ENCODE data around the gene TMOD2.

TMOD2 gene

GRCh38 chr15:51828621-51829375 is 77.4 kb downstream of the TMOD2 start:
- DNase-seq = no peak

DNA sequence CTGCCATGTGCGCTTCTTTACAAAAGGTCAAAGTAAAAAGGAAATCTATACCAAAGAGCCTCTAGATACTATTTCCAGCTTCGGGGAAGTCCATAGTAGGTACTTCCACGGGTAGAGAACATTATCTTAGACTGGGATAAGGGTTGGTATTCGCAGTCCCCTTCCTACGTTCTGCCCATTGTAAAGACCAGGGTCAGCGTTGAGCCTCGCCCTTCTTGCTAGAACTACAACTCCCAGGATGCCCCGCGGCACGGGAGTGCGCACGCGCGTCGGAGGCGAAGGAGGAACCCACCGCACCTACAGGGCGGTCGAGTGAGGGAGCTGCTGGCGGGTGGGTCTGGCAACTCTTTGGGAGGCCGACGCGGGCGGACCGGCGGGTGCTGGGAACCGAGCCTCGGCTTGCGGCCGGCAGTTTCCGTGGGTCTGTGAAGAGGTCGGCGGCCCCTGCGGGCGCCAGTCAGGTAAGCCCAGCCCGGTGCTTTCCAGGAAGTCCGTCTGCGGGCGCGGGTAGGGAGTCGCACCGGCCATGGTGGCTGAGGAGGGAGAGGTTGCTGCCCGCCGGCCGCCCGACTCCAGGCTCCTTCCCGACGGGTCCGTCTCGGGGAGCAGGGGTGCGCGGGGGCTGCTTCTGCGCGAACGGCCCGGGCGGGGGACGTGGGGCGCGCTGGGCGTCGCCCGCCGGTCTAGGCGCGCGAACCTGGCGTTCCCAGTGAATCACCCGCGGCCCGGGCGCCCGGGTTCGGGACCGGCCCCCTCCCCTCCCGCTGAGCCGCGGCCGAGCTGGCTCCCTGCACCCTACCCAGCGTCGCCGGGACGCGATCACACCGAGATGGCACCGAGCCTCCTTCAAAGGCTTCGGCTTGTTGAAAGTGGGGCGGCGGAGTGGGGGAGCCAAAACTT is 78.2 kb downstream of the TMOD2 start, which contains the start of gene TMOD3:
TSS of gene TMOD3 (plus strand) at position 278 of the 900 bp plus-strand sequence. CDS start 33,232 bp downstream, outside the sequence.
- DNase-seq = peak; percentile 52

DNA sequence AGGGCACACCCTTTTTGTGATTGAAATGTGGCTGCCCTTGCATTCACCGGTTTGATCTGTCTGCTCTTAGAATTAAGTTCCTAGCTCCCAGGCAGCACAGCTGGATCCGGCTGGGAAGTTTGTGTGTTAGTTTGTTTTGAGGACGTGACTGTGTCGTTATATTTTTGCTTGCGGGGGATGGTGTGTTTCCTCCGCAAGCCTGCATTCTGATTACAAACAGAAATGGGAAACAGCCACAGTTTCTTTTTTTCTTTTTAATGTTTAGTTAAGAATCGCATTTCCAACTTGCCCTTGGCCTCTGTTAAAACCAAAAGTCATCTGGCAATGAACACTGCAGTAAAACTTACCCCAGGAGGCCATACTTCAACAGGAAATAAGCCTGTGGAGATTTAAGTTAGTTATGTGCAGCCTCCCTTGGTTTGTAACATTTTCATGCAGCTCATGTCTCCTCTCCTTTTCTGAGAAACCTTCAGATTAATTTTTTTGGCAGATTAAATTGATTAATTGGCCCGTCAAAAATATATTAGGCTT is 78.9 kb downstream of the TMOD2 start:
- DNase-seq = no peak

GRCh38 chr15:51833772-51834171 is 82.4 kb downstream of the TMOD2 start:
- no peak for DNase-seq

DNA sequence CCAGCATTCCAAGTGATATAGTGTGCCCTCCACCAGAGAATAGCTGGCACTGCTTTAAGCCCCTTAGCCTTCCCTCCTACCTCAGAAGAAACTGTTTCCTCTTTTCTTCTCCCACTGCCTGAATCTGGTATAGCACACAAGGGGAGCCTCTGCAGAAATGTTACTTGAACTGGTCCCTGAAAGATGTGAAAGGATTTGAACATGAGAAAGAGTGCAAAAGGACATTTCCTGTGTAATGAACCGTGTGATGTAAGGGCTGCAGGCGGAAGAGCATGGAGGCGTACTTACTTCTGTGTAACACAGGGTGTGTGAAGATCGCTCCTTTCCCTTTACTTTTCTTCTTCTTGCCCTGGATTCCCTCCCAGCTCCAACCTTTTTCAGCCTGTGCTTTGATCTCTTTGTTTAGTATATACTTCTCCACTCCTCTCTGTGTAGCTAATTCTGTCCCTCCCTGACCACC is 86.4 kb downstream of the TMOD2 start:
- no peak for DNase-seq

GRCh38 chr15:51838270-51838669 is 86.9 kb downstream of the TMOD2 start:
- DNase-seq = no peak

DNA sequence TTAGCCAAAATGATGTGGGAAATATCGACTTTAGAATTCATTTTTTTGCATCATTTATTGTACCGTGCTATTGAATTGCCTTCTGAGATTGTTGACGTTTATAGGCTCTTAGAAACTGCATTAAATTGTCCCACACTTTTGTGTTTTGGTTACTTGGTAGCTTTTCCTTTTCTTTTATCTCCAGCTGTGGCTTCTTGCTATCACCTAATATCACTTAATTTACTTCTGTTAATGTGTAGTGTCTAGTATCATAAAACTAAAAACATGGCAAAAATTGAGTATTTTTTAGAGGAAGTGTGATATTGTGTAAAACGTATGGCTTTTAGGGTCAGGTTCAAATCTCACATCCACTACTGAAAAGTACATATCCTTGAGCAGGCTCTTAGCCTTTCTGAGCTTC is 89.3 kb downstream of the TMOD2 start:
- no peak for DNase-seq

GRCh38 chr15:51841406-51842040 is 90.1 kb downstream of the TMOD2 start:
- no peak for DNase-seq

DNA sequence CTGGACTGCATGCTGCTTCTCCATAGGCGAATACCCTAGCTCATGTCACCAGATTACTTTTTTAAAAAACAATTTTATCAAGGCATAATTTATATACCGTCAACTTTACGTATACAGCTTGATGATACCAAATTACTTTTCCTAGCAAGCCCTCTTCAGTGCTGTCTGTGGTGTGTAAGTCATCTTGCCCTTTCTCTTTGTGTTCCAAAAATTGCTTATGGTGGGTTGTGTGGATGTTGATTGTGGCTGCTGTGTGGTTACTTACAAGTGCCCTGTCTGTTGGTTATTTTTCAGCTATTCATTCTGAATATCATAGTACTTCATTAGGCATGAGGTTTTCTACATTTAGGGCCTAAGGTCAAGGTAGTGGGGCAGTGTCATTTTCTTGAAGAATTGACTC is 90.9 kb downstream of the TMOD2 start:
- no peak for DNase-seq

GRCh38 chr15:51842852-51843737 is 91.7 kb downstream of the TMOD2 start:
- no peak for DNase-seq

- no peak for DNase-seq
Observed at GRCh38 chr15:51844747-51845426, 93.5 kb downstream of the TMOD2 start.

- no peak for DNase-seq
Observed at GRCh38 chr15:51846066-51846462, 94.7 kb downstream of the TMOD2 start.

GRCh38 chr15:51846463-51847230 is 95.2 kb downstream of the TMOD2 start:
- no peak for DNase-seq

DNA sequence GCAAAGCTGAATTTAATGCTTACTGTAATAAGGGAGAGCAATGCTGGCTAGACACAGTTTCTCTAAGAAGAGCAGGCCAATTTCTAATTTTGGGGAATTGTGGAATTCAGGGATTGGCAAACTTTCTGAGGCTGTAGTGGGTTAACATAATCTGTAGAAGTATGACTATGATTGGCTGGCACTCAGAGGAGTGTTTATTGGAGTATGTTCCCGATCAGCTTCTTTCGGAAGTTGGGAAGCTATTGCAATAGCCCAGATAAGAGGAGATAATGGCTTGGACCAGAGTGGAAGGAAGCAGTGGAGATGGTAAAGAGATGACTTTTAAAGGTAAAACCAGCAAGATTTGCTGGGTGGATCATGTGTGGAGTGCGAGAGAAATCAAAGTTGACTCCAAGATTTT is 97.4 kb downstream of the TMOD2 start:
- no peak for DNase-seq

GRCh38 chr15:51849860-51850259 is 98.5 kb downstream of the TMOD2 start:
- no peak for DNase-seq

- no peak for DNase-seq
Observed at GRCh38 chr15:51853998-51854397, 102.6 kb downstream of the TMOD2 start.

GRCh38 chr15:51855612-51856011 is 104.2 kb downstream of the TMOD2 start:
- DNase-seq = no peak

GRCh38 chr15:51856714-51857380 is 105.5 kb downstream of the TMOD2 start:
- no peak for DNase-seq

- DNase-seq = no peak
Observed at GRCh38 chr15:51861557-51862359, 110.4 kb downstream of the TMOD2 start.

All from NCI-H510A (cell line).